GM18873 (cell line): ENCODE results near the gene LENEP.
A peak's percentile ranks its signal among the peaks of the same experiment; 100 is the strongest.

Source experiments
- ATAC-seq: cut with Tn5 transposase; IDR thresholded peaks from one replicate; pipeline ENCODE4 v1.9.1; 2021; ENCODE audit warnings: mild to moderate bottlenecking, moderate library complexity, moderate number of reproducible peaks; ENCODE audit not compliant: unreplicated experiment, low FRiP score

LENEP gene

GRCh38 chr1:154959426-154959780, 34.0 kb upstream of the LENEP start:
- ATAC-seq = no peak

GRCh38 chr1:154960446-154961136, 32.8 kb upstream of the LENEP start:
- ATAC-seq = no peak

- peak; percentile 48 for ATAC-seq
These were observed 31.9 kb upstream of the LENEP start, which contains the start of gene PYGO2 for GRCh38 chr1:154961207-154962155. Gene PYGO2 (minus strand): TSS chr1:154961782. CDS start chr1:154961576, 206 bp downstream.

- ATAC-seq = no peak
These were observed 31.1 kb upstream of the LENEP start for GRCh38 chr1:154962156-154962749.

GRCh38 chr1:154962795-154963330, 30.5 kb upstream of the LENEP start:
- ATAC-seq = no peak

- ATAC-seq = no peak
These were observed 29.7 kb upstream of the LENEP start for GRCh38 chr1:154963643-154964042.

- ATAC-seq = no peak
These were observed 29.0 kb upstream of the LENEP start for GRCh38 chr1:154964359-154964758.

- ATAC-seq = no peak
These were observed 27.3 kb upstream of the LENEP start for GRCh38 chr1:154966111-154966510.

- no peak for ATAC-seq
These were observed 25.9 kb upstream of the LENEP start for GRCh38 chr1:154967331-154967950.

- ATAC-seq = no peak
These were observed 24.7 kb upstream of the LENEP start for GRCh38 chr1:154968731-154969130.

- ATAC-seq = no peak
These were observed 24.1 kb upstream of the LENEP start for GRCh38 chr1:154969246-154969645.

- ATAC-seq = no peak
These were observed 23.4 kb upstream of the LENEP start for GRCh38 chr1:154969860-154970452.

GRCh38 chr1:154970631-154971340, 22.6 kb upstream of the LENEP start, which contains the start of gene SHC1:
Gene SHC1 (minus strand): TSS chr1:154970747. CDS start chr1:154970526, 221 bp downstream.
- no peak for ATAC-seq

GRCh38 chr1:154971341-154971998, 21.9 kb upstream of the LENEP start:
- no peak for ATAC-seq

GRCh38 chr1:154972213-154972516, 21.2 kb upstream of the LENEP start:
- ATAC-seq = no peak

GRCh38 chr1:154972517-154973343, 20.7 kb upstream of the LENEP start:
- ATAC-seq = no peak

- no peak for ATAC-seq
These were observed 19.9 kb upstream of the LENEP start for GRCh38 chr1:154973344-154974101.
